Lower lobe of right lung (tissue), 2 donors: Measurements from ENCODE around the gene KRTAP12-3. TPM values are rescaled to one million over a fixed set of nuclear protein-coding genes. Genes with fewer than 3 reads are reported as not detected.
A peak's percentile ranks its signal among the peaks of the same experiment; 100 is the strongest.
"Not testable (repeated sequence)": the region's sequence is repeated elsewhere in the genome, so short reads cannot be mapped to it uniquely, and the experiment has no call there.

Experiments
- ATAC-seq, 2 donors: fragments of 200-7000 bp; cut with Tn5 transposase; one replicate each; pipeline ENCODE4 v1.9.1; 2020 to 2022; ENCODE audit warnings: mild to moderate bottlenecking in 2 of 2, moderate library complexity in 2 of 2
- DNase-seq: peaks from one replicate; pipeline ENCODE4 v3.0.0-alpha.2; 2020
- H3K27ac ChIP-seq: fragments of 200-600 bp; one replicate; pipeline ENCODE4 v1.8.0; 2022
- H3K27me3 ChIP-seq: fragments of 200-600 bp; one replicate; pipeline ENCODE4 v1.8.0; 2022; ENCODE audit warnings: low read depth
- H3K36me3 ChIP-seq: fragments of 200-600 bp; one replicate; pipeline ENCODE4 v1.8.0; 2022; ENCODE audit warnings: mild to moderate bottlenecking
- H3K4me1 ChIP-seq: fragments of 200-600 bp; one replicate; pipeline ENCODE4 v1.8.0; 2022
- H3K4me3 ChIP-seq: fragments of 200-600 bp; one replicate; pipeline ENCODE4 v1.8.0; 2022; ENCODE audit warnings: mild to moderate bottlenecking
- H3K9me3 ChIP-seq: fragments of 200-600 bp; one replicate; pipeline ENCODE4 v1.8.0; 2022
- CTCF ChIP-seq: fragments of 200-600 bp; IDR thresholded peaks from one replicate; pipeline ENCODE4 v1.8.0; 2022; ENCODE audit warnings: antibody characterized with exemption, mild to moderate bottlenecking
- intact Hi-C: fragments of 100-400 bp; cut with DNase I; formaldehyde crosslinking; loops from one replicate; pipeline ENCODE4 v1.11.0; 2022
- total RNA-seq: library from RNA; stranded (reverse); fragmentation: NEBNext Ultra II Directional; extraction: Animal tissue kit (Norgen Biotek cat#: 25700); gene quantifications from one replicate; pipeline ENCODE4 v1.2.1, GENCODE V29; 2021
- donor health status: DM: no; HTN: yes; CAD: no; lungs with severe emphysema.

KRTAP12-3 gene
- total RNA-seq, 1 donor from 2014 or later, result not detected

- DNase-seq (no peak), ATAC-seq (peak in 1 of 2 donors; percentile 18)
- intact Hi-C loops, result no loop called here
- Histone ChIP-seq H3K27ac (no peak overlapping the region), H3K27me3 (peaks cover 20% of the 10 kb centered on the region), H3K9me3 (peaks cover 14% of the 10 kb centered on the region), H3K36me3 (no peaks in the 10 kb centered on the region), H3K4me3 (no peak overlapping the region), H3K4me1 (no peaks in the 10 kb centered on the region)
- no peak for TF ChIP-seq CTCF
Observed at GRCh38 chr21:44628707-44629391, 28.9 kb upstream of the KRTAP12-3 start.

GRCh38 chr21:44630440-44630839 lies 27.3 kb upstream of the KRTAP12-3 start:
- H3K4me3 ChIP-seq, result no peak overlapping the region
- no peak for TF ChIP-seq CTCF
- peaks cover 14% of the 10 kb centered on the region for H3K9me3 ChIP-seq
- H3K36me3 ChIP-seq, result no peaks in the 10 kb centered on the region
- H3K27me3 ChIP-seq, result peaks cover 20% of the 10 kb centered on the region
- ATAC-seq (no peak), DNase-seq (no peak)
- H3K4me1 ChIP-seq, result no peaks in the 10 kb centered on the region
- intact Hi-C loops, result no loop called here
- no peak overlapping the region for H3K27ac ChIP-seq

- Histone ChIP-seq H3K27me3 (peaks cover 11% of the 10 kb centered on the region), H3K9me3 (peaks cover 14% of the 10 kb centered on the region), H3K36me3 (no peaks in the 10 kb centered on the region), H3K4me1 (no peaks in the 10 kb centered on the region), H3K27ac (no peak overlapping the region), H3K4me3 (no peak overlapping the region)
- DNase-seq, result no peak
- no peak for ATAC-seq
- intact Hi-C loops, result no loop called here
- no peak for TF ChIP-seq CTCF
Observed at GRCh38 chr21:44632067-44632466, 25.7 kb upstream of the KRTAP12-3 start.

GRCh38 chr21:44636209-44637017 lies 21.3 kb upstream of the KRTAP12-3 start:
- no peaks in the 10 kb centered on the region for H3K4me1 ChIP-seq
- intact Hi-C loops, result no loop called here
- TF ChIP-seq CTCF, result no peak
- H3K27me3 ChIP-seq, result peaks cover 15% of the 10 kb centered on the region
- no peak for DNase-seq
- peak in 1 of 2 donors; percentile 31 for ATAC-seq
- H3K36me3 ChIP-seq, result no peaks in the 10 kb centered on the region
- H3K9me3 ChIP-seq, result peaks cover 11% of the 10 kb centered on the region
- H3K4me3 ChIP-seq, result no peak overlapping the region
- no peak overlapping the region for H3K27ac ChIP-seq

- DNase-seq (no peak), ATAC-seq (peak in 1 of 2 donors; percentile 22)
- Histone ChIP-seq H3K9me3 (peaks cover 3% of the 10 kb centered on the region), H3K4me1 (no peaks in the 10 kb centered on the region), H3K4me3 (no peak within 1 kb of the TSS), H3K27ac (no peak within 1 kb of the TSS), H3K36me3 (no peaks in the 10 kb centered on the region), H3K27me3 (peaks cover 15% of the 10 kb centered on the region)
- TF ChIP-seq CTCF, result no peak
- intact Hi-C loops, result no loop called here
Observed at GRCh38 chr21:44637018-44637850, 20.5 kb upstream of the KRTAP12-3 start, which contains the start of gene KRTAP10-10. TSS of gene KRTAP10-10 (plus strand) at chr21:44637356. CDS start at chr21:44637418, 62 bp downstream.

- H3K36me3 ChIP-seq, DNase-seq, H3K4me3 ChIP-seq, intact Hi-C loops, ATAC-seq, H3K4me1 ChIP-seq, H3K9me3 ChIP-seq, H3K27ac ChIP-seq: not testable (repeated sequence)
- H3K27me3 ChIP-seq, result peaks cover 15% of the 10 kb centered on the region
Observed at GRCh38 chr21:44637851-44638348, 19.8 kb upstream of the KRTAP12-3 start.

- H3K27ac ChIP-seq, ATAC-seq, intact Hi-C loops, H3K36me3 ChIP-seq, H3K9me3 ChIP-seq, H3K4me3 ChIP-seq, DNase-seq, H3K4me1 ChIP-seq: not testable (repeated sequence)
- peaks cover 15% of the 10 kb centered on the region for H3K27me3 ChIP-seq
Observed at GRCh38 chr21:44638506-44639330, 19.0 kb upstream of the KRTAP12-3 start.
